Activated T-helper 1 cell treated with anti-CD3 and anti-CD28 coated beads, Interleukin-2, amount 50 U/mL, for 16 hours (primary cell): Measurements from ENCODE around the gene ATP9A.
"Not testable (repeated sequence)": the region's sequence is repeated elsewhere in the genome, so short reads cannot be mapped to it uniquely, and the experiment has no call there.

ENCODE experiments used
- DNase-seq, 2 donors: peaks; one replicate each; pipeline ENCODE4 v3.0.0-alpha.2; 2020; ENCODE audit warnings: low read depth in 1 of 2, low spot score in 1 of 2

The ATP9A gene

DNA sequence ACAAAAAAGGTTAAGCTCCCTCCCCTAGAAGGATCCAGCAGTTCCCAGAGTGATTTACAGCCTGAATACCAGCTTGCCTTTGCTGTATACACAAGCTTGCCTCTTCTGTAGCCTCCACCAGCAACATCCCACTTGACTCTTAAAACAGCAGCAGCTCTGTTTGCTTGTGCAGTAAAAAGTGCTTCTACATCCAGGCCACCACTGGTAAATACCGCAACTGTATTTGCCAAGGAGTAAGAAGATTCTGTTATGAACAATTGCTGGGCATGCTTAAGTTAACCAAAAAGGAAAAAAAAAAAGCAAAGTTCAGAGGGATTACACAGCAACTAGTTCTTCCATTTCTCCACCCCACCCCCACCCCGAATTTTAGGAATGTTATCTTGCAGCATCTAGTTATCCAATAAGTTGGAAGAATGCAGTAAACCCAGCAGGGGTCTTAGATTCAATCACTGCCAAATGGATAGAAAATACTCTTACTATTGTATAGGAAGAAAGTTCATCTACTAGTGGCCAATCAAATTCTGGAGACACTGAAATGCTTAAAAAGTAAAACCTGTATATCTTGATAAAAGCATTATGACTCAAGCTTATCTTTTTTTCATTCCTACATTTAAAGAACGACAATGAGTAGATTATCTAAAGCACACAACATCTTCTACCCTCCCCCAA lies 29.3 kb upstream of the ATP9A start:
- no peak for DNase-seq

DNA sequence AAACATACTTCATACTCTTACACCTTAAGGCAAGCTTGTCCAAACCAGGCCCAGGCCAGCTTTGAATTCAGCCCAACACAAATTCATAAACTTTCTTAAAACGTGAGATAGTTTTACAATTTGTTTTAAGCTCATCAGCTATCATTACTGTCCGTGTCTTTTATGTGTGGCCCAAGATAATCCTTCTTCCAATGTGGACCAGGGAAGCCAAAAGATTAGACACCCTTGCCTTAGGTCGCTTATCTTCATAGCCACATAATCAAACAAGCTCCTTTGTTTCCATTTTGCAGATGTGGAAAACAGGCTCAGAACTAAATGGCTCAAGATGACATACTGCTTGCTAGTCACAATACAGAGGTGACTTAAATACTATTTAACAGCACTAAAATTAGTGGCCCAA lies 28.1 kb upstream of the ATP9A start:
- no peak for DNase-seq

DNA sequence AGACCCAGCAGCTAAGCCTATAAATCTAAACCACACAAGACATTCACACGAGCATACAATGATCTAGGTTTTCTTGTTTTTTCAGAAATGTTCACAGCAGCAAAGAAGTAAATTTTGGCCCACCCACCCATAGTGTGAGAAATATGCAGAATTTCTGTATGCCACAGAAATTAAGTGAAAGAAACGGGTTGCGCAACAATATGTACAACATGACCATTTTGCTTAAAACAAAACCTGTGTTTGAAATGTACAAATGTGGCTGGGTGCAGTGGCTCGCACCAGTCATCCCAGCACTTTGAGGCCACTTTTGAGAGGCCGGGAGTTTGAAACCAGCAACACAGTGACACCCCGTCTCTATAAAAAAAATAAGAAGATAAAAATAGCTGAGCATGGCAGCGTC lies 24.8 kb upstream of the ATP9A start:
- DNase-seq, result no peak

GRCh38 chr20:51791626-51792025 lies 23.4 kb upstream of the ATP9A start:
- DNase-seq, result no peak

DNA sequence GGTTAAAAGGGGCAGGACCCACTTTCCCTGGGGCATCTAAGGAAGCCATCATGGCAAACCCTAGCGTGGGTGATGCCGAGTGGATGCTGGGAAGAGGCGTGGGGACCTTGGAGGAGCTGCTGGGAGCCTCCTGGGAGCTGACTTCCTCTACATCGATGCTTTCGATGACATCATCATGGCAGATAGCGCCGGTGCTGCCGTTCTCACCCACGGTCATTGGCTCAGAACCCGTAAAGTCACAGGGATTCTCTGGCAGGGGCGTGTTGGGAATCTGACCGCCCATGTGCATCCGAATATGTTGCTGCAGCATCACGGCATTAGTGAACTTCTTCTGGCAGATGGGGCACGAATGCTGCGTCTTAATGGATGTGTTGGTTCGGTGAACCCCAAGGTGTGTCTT lies 22.1 kb upstream of the ATP9A start:
- DNase-seq, result no peak

GRCh38 chr20:51789434-51789833 lies 21.2 kb upstream of the ATP9A start:
- DNase-seq, result no peak

DNA sequence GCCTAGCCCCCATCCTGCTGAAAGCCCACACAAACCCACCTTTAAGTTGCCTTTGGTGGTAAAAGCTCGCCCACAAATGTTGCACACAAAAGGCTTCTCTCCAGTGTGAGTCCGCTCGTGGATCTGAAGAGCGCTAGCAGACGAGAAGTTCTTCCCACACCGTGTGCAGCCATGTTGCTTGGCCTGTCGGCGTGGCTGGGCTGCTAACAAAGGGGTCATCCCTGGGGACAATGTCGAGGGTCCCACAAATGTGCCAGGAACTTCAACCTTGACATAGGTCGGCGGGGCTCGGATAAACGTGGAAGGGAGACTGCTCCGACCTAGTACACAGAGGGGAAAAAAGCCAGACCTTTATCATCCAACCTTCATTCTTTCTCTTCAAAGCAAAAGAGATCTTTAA lies 20.6 kb upstream of the ATP9A start:
- no peak for DNase-seq

DNA sequence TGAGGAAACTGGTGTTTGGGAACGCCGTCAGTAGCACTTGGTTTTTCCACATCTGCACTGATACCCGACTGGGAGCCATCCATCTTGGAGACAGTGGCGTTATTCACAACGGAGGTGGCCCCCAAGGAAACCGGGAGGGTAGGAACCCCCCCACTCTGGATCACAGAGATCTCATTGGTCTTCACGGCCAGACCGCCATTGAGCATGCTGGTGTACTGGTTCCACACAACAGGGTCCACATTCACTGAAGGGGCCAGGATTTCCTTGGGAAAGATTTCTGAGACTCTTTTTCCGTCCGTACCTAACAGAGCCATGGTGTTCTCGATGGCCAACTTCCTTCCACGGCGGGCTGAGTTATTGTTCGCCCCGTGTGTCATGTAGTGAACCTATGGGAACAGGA lies 16.1 kb upstream of the ATP9A start:
- DNase-seq, result no peak

DNA sequence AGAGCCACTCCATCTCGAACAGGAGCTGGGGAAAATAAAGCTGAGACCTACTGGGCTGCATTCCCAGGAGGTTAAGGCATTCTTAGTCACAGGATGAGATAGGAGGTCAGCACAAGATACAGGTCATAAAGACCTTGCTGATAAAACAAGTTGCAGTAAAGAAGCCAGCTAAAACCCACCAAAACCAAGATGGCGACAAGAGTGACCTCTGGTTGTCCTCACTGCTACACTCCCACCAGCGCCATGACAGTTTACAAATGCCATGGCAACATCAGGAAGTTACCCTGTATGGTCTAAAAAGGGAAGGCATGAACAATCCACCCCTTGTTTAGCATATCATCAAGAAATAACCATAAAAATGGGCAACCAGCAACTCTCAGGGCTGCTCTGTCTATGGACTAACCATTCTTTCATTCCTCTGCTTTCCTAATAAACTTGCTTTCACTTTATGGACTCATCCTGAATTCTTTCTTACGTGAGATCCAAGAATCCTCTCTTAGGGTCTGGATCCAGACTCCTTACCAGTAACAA lies 10.1 kb upstream of the ATP9A start:
- not testable (repeated sequence) for DNase-seq

- DNase-seq, result no peak
Observed at GRCh38 chr20:51775241-51775640, 7.1 kb upstream of the ATP9A start.

DNA sequence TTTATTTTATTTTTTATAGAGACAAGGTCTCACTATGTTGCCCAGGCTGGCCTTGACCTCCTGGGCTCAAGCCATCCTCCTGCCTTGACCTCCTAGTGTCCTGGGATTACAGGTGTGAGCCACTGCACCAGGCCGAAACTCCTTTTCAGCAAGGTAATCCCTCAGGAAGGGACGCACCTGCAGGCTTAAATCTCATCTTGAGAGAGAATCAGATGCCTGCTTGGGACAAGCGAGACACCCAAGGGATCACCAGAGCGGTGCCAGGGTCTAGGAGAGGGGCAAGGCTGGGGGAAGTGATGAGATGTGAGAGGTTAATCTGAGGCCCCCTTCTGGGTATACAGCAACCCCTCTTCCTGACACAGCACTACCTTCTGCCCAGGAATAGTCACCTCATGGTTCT lies 4.0 kb upstream of the ATP9A start:
- no peak for DNase-seq

DNA sequence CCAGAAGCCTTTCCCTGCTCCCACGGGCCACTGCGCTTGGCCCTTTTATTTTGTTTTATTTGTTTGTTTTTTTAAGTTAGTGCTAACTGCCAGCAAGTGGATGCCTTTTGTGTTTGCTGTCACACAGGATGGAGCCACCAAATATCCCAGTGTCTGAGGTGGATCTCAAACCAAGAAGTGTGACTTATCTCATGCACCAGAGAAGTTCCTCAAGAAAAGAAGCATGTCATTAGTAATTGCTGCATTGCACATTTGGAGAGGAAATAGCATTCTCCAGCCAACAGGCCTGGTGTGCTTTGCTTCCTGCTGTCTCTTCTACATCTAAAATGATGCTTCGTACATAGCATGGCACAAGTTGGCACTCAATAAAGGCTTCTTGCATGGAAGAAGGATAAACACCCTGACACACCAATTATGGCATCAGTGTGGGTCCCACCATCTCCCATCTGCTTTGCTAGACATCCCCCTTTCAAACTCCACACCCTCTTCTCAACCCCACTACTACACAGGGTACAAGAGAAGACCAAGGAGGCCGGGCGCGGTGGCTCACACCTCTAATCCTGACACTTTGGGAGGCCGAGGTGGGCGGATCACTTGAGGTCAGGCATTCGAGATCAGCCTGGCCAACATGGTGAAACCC lies 1.9 kb upstream of the ATP9A start:
- no peak for DNase-seq

- DNase-seq, result no peak
Observed at GRCh38 chr20:51768759-51769517, 748 bp upstream of the ATP9A start.

DNA sequence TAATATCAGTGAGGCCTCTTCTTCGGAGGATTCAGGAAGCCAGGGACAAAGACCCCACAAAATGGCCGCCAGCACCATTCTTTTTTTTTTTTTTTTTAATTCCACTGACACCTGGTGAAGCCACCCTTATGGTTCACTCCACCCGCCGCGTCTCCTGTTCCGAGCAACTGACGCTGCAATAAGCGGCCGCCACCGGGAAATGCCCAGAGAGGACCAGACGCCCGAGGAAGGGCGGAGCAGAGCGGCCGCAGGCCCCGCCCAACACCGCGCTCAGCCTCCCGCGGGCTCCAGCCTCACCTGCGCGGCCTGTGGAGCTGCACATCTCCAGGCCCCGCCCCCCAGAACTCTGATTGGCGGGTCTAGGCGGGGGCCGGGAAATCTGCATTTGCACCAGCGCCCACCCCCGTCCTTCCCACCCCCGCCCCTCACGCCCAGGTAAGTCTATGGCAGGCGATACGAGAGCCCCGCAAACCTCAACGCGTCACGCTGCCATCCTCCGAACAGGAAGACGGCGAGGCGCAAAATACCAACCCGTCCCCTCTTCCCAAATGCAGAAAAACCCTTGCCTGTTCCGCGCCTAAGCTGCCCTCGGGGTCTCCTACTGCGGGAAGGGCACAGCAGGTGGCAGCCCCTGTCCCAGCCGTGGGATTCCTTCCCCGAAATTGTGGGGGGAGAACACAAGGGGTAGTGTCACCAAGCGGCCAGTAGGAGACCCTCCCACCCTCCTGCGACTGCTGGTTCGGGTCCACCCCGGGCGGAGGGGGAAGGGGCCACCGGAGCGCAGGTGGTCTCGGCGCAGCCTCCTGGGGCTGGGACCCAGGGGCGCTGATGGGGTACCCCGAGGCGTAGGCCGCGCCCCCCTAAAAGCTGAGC lies 960 bp downstream of the ATP9A start:
- DNase-seq, result no peak

DNA sequence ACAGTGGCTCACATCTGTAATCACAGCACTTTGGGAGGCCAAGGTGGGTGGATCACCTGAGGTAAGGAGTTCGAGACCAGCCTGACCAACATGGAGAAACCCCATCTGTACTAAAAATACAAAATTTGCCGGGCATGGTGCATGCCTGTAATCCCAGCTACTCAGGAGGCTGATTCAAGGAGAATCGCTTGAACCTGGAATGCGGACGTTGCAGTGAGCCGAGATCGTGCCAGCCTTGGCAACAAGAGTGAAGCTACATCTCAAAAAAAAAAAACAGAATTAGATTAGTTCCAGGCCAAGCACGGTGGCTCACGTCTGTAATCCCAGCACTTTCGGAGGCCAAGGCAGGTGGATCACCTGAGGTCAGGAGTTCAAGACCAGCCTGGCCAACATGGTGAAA lies 2.8 kb downstream of the ATP9A start:
- DNase-seq, result not testable (repeated sequence)

GRCh38 chr20:51763965-51764602 lies 4.1 kb downstream of the ATP9A start:
- DNase-seq, result no peak

DNA sequence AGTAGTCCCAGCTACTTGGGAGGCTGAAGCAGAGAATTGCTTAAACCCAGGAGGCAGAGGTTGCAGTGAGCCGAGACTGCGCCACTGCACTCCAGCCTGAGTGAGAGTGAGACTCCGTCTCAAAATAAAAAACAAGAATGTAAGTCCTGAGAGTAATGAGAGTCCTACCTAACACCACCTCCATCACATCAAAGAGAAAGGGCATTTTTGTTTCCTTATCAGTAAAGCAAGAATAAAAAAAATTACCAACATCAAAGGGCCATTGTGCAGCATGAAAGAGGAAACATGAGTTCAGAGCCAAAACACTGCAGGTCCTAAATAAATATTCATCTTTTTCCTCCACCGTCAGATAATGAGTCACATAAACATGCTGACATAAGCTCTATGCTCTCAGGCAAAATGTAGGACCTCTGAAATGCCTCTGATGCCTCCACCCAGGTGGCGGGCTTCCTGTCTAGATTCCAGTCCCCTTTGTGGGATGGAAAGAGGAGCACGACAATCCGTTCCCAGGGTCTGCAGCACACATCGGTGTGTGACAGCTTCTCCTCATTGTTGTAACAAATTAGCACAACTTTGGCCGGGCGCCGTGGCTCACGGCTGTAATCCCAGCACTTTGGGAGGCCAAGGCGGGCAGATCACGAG lies 7.2 kb downstream of the ATP9A start:
- DNase-seq, result no peak

DNA sequence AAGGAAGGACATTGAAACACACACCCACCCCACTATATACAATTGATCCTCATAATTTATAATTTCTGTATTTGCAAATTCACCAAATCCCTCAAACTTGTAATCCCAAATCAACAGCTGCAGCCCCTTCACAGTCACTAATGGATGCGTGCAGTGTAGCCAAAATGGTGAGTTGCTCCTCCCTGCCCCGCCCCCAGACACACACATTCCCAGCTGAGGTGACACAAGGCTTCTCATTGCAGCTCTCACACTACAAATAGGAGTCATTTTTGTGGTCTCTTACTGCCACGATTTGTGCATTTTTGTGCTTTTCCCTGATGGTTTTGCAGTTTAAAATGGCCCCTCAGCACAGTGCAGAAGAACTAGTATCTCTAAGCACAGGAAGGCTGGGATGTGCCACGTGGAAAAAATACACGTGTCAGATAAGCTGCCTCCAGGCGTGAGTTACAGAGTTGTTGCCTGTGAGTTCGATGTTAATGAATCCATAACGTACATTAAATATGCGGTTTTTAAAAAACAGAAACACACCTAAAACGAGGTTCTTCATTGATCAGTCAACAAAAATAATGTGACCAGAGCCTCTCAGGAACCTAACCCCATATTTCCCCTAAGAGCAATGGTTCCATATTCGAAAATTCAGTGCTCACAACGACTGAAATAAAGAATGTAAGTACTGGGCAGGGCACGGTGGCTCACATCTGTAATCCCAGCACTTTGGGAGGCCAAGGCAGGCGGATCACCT lies 8.2 kb downstream of the ATP9A start:
- DNase-seq, result no peak

DNA sequence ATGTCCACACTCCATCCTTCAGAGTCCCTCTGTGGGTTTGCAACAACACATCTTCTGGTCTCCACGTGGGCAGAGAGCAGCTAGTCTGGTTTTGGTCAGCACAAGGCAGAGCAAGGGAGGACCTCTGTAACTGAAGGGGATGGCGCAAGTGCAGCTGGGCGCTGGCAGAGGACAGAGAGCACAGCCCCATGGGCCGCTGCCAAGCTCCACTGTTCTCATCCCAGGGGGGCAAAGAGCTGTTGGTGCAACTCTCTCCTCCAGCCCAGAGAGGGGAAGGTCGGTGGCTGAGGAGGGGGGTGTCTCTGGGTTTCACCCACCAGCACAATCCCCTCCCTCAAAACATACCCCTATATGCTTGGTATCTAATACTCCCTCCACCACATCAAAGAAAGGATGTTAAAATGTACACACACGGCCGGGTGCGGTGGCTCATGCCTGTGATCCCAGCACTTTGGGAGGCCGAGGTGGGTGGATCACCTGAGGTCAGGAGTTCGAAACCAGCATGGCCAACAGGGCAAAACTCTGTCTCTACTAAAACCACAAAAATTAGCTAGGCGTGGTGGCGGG lies 9.1 kb downstream of the ATP9A start:
- no peak for DNase-seq
